Measurements from ENCODE around the gene UQCR11. TPM values are rescaled to one million over a fixed set of nuclear protein-coding genes. Genes with fewer than 3 reads are reported as not detected.

UQCR11 gene
- total and polyA plus RNA-seq, 2 of the 8 experiments (the other 6 are each of a cell fraction or from before 2014, with no cell fraction given): 162 to 171 TPM

DNA sequence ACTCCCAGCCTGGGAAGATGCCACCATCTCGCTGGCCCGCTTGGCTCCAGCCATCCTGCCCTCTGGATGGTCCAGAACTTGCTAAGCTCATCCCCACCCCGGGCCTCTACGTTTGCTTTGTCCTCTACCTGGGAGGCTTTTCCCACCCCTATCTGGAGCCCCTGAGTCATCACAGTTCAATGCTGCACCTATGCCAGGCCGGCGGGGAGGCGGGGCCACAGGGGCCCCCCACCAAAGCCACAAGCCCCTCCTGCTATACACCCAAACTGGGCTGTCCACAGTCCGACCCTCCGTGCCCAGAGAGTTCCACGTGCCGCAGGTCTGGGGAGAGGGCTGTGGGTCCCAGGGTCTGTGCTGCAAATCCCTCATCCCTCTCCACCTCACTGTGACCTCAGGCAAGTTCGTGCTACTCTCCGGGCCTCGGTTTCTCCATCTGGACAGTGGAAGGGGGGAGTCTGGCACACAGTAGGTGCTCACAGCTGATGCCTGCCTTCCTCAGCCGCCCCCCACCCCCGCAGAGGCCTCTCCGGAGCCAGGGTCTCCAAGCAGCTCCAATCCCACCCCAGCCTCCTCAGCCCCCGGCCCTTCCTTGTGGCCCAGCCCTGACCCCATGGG is 49.0 kb upstream of the UQCR11 start:
- Histone ChIP-seq H2BK20ac (ENCODE audit: low read length) (no peak overlapping the region), H3K18ac (ENCODE audit: extremely low read depth, low read length) (no peak overlapping the region), H2BK12ac (ENCODE audit: low read depth, low read length) (no peak overlapping the region), H3K9ac (replicated peaks in 1 of 4; ENCODE audit: extremely low read depth in 1 of 4, low read depth in 3 of 4, low read length in 3 of 4) (no peak overlapping the region), H3K79me2 (ENCODE audit: control insufficient read depth in 1 of 2, insufficient read depth in 2 of 2, low read length in 2 of 2) (peaks cover 0 to 22% of the 10 kb centered on the region in 2 experiments; a peak in 3 of 4 replicates), H2BK15ac (ENCODE audit: low read length) (no peak overlapping the region), H2BK120ac (replicated peaks; ENCODE audit: low read depth, low read length) (no peak overlapping the region), H4K91ac (replicated peaks; ENCODE audit: insufficient read length, low read length) (no peak overlapping the region), H3K56ac (replicated peaks; ENCODE audit: insufficient read length, low read depth, low read length) (no peak overlapping the region), H3K4me3 (ENCODE audit: extremely low read depth in 1 of 4, insufficient read depth in 2 of 4, low read depth in 3 of 4, low read length in 4 of 4) (no peak overlapping the region), H3K79me1 (ENCODE audit: low read depth, low read length) (peaks cover under 1% of the 10 kb centered on the region; the same call in 1 of the 2 replicates), H2AFZ (ENCODE audit: low read length) (no peak overlapping the region), H3K4me2 (ENCODE audit: insufficient read depth in 1 of 2, low read depth in 2 of 2, low read length in 2 of 2) (no peak overlapping the region), H3K4ac (replicated peaks; ENCODE audit: insufficient read length, low read depth, low read length) (no peak overlapping the region), H2AK5ac (ENCODE audit: low read depth, low read length) (no peak overlapping the region), H3K23ac (ENCODE audit: insufficient read length) (no peak overlapping the region), H3K4me1 (replicated peaks in 1 of 4; ENCODE audit: control insufficient read depth in 3 of 4, insufficient read depth in 4 of 4, low read length in 3 of 4) (peaks cover 0 to 10% (median 5%) of the 10 kb centered on the region in 4 experiments; a peak in 6 of 7 replicates), H3K23me2 (ENCODE audit: low read depth, low read length) (peaks cover 6% of the 10 kb centered on the region; the same call in 1 of the 2 replicates), H3K14ac (ENCODE audit: insufficient read length) (no peak overlapping the region), H3K27ac (ENCODE audit: low read depth, low read length) (no peak overlapping the region), H3K27me3 (replicated peaks in 1 of 4; ENCODE audit: control insufficient read depth in 3 of 4, extremely low read depth in 1 of 4, insufficient read depth in 3 of 4, low read length in 3 of 4) (no peaks in the 10 kb centered on the region; a peak in 1 of 7 replicates), H3K9me3 (ENCODE audit: insufficient read depth in 2 of 2, low read depth in 1 of 2, low read length in 1 of 2) (no peaks in the 10 kb centered on the region), H2BK5ac (ENCODE audit: low read depth, low read length) (no peak overlapping the region), H4K20me1 (replicated peaks in 1 of 2; ENCODE audit: control insufficient read depth in 1 of 2, insufficient read depth in 2 of 2, low read length in 2 of 2) (peaks cover 0 to 5% of the 10 kb centered on the region in 2 experiments), H3K36me3 (ENCODE audit: control insufficient read depth in 2 of 4, insufficient read depth in 4 of 4, low read length in 3 of 4) (peaks cover 4 to 9% (median 5%) of the 10 kb centered on the region in 4 experiments; a peak in 6 of 8 replicates), H4K8ac (ENCODE audit: extremely low read depth, insufficient read depth, low read length) (no peak overlapping the region), H4K5ac (ENCODE audit: insufficient read length, low read depth, low read length) (no peak overlapping the region)
- WGBS, 2 experiments (ENCODE audit: extremely low coverage in 1 of 2, insufficient coverage in 1 of 2, insufficient read length in 1 of 2, insufficient replicate concordance in 2 of 2, low coverage in 1 of 2, low lambda C conversion rate in 2 of 2, missing lambda C conversion rate in 1 of 2): 89% methylated on average over 13 of the region's 18 CpGs; no CpG with 5 or more reads in 1 of the 2 experiments
- ChIA-PET POLR2A (ENCODE audit: partially characterized antibody) (interaction anchor here (2.0 kb wide), 1 partner anchor 7 kb away, joined by 4 read pairs; no protein-coding TSS in a partner anchor), CTCF (ENCODE audit: partially characterized antibody) (interaction anchor here (0.5 to 3.2 kb wide), 6 partner anchors 12 to 1048 kb away, joined by 3 to 10 read pairs (median 3); no protein-coding TSS in a partner anchor)
- FAIRE-seq (no peak), DNase-seq (ENCODE audit: low read depth in 1 of 2, low spot score in 2 of 2) (no peak)
- no peak for TF ChIP-seq HDAC6 (IDR thresholded peaks at IDR 0.05; ENCODE audit: low read depth, low read length)
- TF ChIP-seq POLR2AphosphoS5 (IDR thresholded peaks at IDR 0.05; ENCODE audit: low read depth, low read length): no peak
- TF ChIP-seq CBX5 (IDR thresholded peaks at IDR 0.05; ENCODE audit: low read depth, low read length): no peak
- no peak for TF ChIP-seq SIN3A (conservative IDR thresholded peaks at IDR 0.05 in 1 of 2, IDR thresholded peaks at IDR 0.05 in 1 of 2; ENCODE audit: low read depth in 1 of 2, low read length in 2 of 2)
